ENCODE results near the gene CYP8B1.

The CYP8B1 gene

DNA sequence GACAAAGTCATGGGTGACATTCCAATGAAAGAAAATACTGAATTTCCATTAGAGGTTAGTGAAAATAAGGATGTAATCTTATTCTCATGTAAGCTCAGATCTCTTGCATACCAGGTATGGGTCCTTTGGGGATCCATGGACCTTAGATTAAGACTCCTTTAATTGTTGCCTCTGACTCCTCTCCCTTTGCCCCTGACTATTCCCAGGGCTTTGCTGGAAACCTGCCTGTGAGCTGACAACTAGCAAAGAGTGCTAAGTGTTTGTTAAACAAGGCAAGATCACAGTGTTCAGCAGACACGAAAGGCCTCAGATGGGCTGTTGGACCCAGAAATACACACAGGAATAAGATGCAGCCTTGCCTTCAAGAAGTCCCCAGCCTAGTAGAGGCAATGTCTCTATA, 34.3 kb downstream of the CYP8B1 start:
- no peaks in the 10 kb centered on the region for H3K9me3 Mint-ChIP-seq
- TF ChIP-seq CTCF (IDR thresholded peaks at IDR 0.05): no peak
- no peak for DNase-seq
- no peaks in the 10 kb centered on the region for H3K36me3 Mint-ChIP-seq (ENCODE audit: low read depth)
- H3K4me1 Mint-ChIP-seq: peaks cover 10% of the 10 kb centered on the region
- no peak overlapping the region for H3K27ac Mint-ChIP-seq
- H3K4me3 Mint-ChIP-seq: no peak overlapping the region
- H3K27me3 Mint-ChIP-seq (ENCODE audit: low read depth, poor library complexity): peaks cover 27% of the 10 kb centered on the region

- Mint-ChIP-seq H3K4me3 (no peak overlapping the region), H3K36me3 (ENCODE audit: low read depth) (no peaks in the 10 kb centered on the region), H3K9me3 (no peaks in the 10 kb centered on the region), H3K27me3 (ENCODE audit: low read depth, poor library complexity) (peaks cover 29% of the 10 kb centered on the region), H3K4me1 (peaks cover 10% of the 10 kb centered on the region), H3K27ac (no peak overlapping the region)
- DNase-seq: peak; percentile 34
- peak; percentile 65 for TF ChIP-seq CTCF (IDR thresholded peaks at IDR 0.05)
Observed at GRCh38 chr3:42839616-42840015, 36.1 kb downstream of the CYP8B1 start.

GRCh38 chr3:42838571-42838970, 37.1 kb downstream of the CYP8B1 start:
- H3K27ac Mint-ChIP-seq: no peak overlapping the region
- H3K4me3 Mint-ChIP-seq: no peak overlapping the region
- peaks cover 26% of the 10 kb centered on the region for H3K27me3 Mint-ChIP-seq (ENCODE audit: low read depth, poor library complexity)
- no peak for TF ChIP-seq CTCF (IDR thresholded peaks at IDR 0.05)
- peaks cover 10% of the 10 kb centered on the region for H3K4me1 Mint-ChIP-seq
- no peaks in the 10 kb centered on the region for H3K9me3 Mint-ChIP-seq
- no peak for DNase-seq
- no peaks in the 10 kb centered on the region for H3K36me3 Mint-ChIP-seq (ENCODE audit: low read depth)

- H3K36me3 Mint-ChIP-seq (ENCODE audit: low read depth): no peaks in the 10 kb centered on the region
- H3K27ac Mint-ChIP-seq: peak overlapping the region; percentile 40
- peaks cover 22% of the 10 kb centered on the region for H3K27me3 Mint-ChIP-seq (ENCODE audit: low read depth, poor library complexity)
- TF ChIP-seq CTCF (IDR thresholded peaks at IDR 0.05): no peak
- H3K9me3 Mint-ChIP-seq: no peaks in the 10 kb centered on the region
- H3K4me3 Mint-ChIP-seq: no peak overlapping the region
- DNase-seq: no peak
- peaks cover 11% of the 10 kb centered on the region for H3K4me1 Mint-ChIP-seq
Observed at GRCh38 chr3:42836150-42837123, 39.2 kb downstream of the CYP8B1 start.

DNA sequence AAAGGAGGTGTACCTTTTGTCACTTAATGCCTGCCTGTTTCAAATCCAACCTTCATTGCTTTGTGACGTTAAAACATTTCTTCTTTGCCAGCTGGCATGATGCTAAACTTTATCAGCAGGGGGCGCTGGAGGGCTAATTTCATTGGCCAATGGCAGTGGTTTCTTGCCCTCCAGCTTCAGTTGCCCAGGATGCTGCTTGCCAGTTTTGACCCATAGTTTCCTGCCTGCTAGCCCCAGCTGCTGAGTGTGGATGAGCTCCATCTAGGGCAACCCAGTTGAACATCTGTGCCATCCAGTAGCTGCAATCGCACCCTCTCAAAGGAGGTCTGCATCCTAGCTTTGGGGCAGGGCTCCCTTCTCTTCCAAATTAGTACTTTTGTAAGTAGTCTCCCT, 44.4 kb downstream of the CYP8B1 start:
- peaks cover 2% of the 10 kb centered on the region for H3K27me3 Mint-ChIP-seq (ENCODE audit: low read depth, poor library complexity)
- peaks cover 17% of the 10 kb centered on the region for H3K4me1 Mint-ChIP-seq
- no peak overlapping the region for H3K4me3 Mint-ChIP-seq
- H3K27ac Mint-ChIP-seq: no peak overlapping the region
- no peaks in the 10 kb centered on the region for H3K9me3 Mint-ChIP-seq
- H3K36me3 Mint-ChIP-seq (ENCODE audit: low read depth): no peaks in the 10 kb centered on the region
- peak; percentile 78 for TF ChIP-seq CTCF (IDR thresholded peaks at IDR 0.05)
- DNase-seq: peak; percentile 84

All from nephron progenitor cell (in vitro differentiated cells).